GM21723 (cell line): ENCODE results near the gene CYGB.
"Not testable (repeated sequence)": the region's sequence is repeated elsewhere in the genome, so short reads cannot be mapped to it uniquely, and the experiment has no call there.

Source experiments
- ATAC-seq: cut with Tn5 transposase; IDR thresholded peaks from one replicate; pipeline ENCODE4 v1.9.1; 2021; ENCODE audit warnings: mild to moderate bottlenecking, moderate library complexity; ENCODE audit not compliant: unreplicated experiment

CYGB gene

GRCh38 chr17:76525513-76525833 is 12.0 kb downstream of the CYGB start:
- ATAC-seq, result not testable (repeated sequence)

- no peak for ATAC-seq
These were observed 12.7 kb downstream of the CYGB start for GRCh38 chr17:76524598-76525512.

- peak; percentile 65 for ATAC-seq
These were observed 14.1 kb downstream of the CYGB start for GRCh38 chr17:76523084-76524037.

GRCh38 chr17:76521683-76522082 is 15.8 kb downstream of the CYGB start:
- ATAC-seq, result not testable (repeated sequence)

- ATAC-seq, result no peak
These were observed 16.2 kb downstream of the CYGB start for GRCh38 chr17:76521262-76521661.

GRCh38 chr17:76519048-76519966 is 18.2 kb downstream of the CYGB start:
- ATAC-seq, result no peak

GRCh38 chr17:76517638-76518038 is 19.9 kb downstream of the CYGB start:
- no peak for ATAC-seq

GRCh38 chr17:76515274-76515949 is 22.1 kb downstream of the CYGB start:
- ATAC-seq, result peak; percentile 56

GRCh38 chr17:76514355-76514754 is 23.2 kb downstream of the CYGB start:
- not testable (repeated sequence) for ATAC-seq

- ATAC-seq, result no peak
These were observed 24.2 kb downstream of the CYGB start for GRCh38 chr17:76513306-76513692.

GRCh38 chr17:76512366-76513305 is 24.9 kb downstream of the CYGB start:
- ATAC-seq, result no peak

- ATAC-seq, result no peak
These were observed 25.7 kb downstream of the CYGB start for GRCh38 chr17:76511668-76512365.

- ATAC-seq, result no peak
These were observed 26.7 kb downstream of the CYGB start for GRCh38 chr17:76510831-76511244.

GRCh38 chr17:76508472-76509063 is 28.9 kb downstream of the CYGB start:
- not testable (repeated sequence) for ATAC-seq

- peak; percentile 47 for ATAC-seq
These were observed 30.8 kb downstream of the CYGB start for GRCh38 chr17:76506408-76507345.

GRCh38 chr17:76504117-76504516 is 33.4 kb downstream of the CYGB start:
- no peak for ATAC-seq
